Activated T-cell treated with anti-CD3 and anti-CD28 coated beads, Interleukin-2, amount 50 U/mL, for 24 hours (primary cell): Measurements from ENCODE around the gene PCSK5.
"Not testable (repeated sequence)": the region's sequence is repeated elsewhere in the genome, so short reads cannot be mapped to it uniquely, and the experiment has no call there.

Experiments
- DNase-seq: peaks from one replicate; pipeline ENCODE4 v3.0.0-alpha.2; 2020
- H3K27ac Mint-ChIP-seq: 2 replicates; pipeline ENCODE4 v1.8.0; 2020; ENCODE audit warnings: mild to moderate bottlenecking, mixed read lengths
- H3K27me3 Mint-ChIP-seq: 2 replicates; pipeline ENCODE4 v1.8.0; 2020; ENCODE audit warnings: mixed read lengths
- H3K36me3 Mint-ChIP-seq: 2 replicates; pipeline ENCODE4 v1.8.0; 2020; ENCODE audit warnings: low read depth, mixed read lengths
- H3K4me1 Mint-ChIP-seq: 2 replicates; pipeline ENCODE4 v1.8.0; 2020; ENCODE audit warnings: low read depth, mixed read lengths
- H3K4me3 Mint-ChIP-seq: 2 replicates; pipeline ENCODE4 v1.8.0; 2020; ENCODE audit warnings: mild to moderate bottlenecking, moderate library complexity, mixed read lengths
- H3K9me3 Mint-ChIP-seq: 2 replicates; pipeline ENCODE4 v1.8.0; 2020; ENCODE audit warnings: mixed read lengths

Gene PCSK5

DNA sequence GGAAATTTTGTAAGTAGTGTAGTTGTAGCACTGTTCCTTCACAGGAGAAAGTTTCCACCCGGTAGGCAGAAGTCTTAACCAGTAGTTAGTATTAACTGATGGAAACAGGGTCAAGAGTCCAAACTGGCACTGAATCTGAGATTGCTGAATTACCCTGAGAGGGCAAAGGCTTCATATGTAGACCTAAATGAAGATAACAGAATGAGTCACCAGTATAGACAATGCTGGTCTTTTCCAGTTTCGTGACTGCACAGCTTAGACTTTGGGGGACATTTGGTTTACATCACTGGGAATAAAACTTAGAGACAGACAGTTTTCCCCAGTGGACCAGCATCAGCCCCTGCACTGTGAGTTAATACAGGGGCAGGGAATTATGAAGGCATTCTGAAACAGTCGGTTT, 60.5 kb downstream of the PCSK5 start:
- Mint-ChIP-seq H3K27me3 (no peaks in the 10 kb centered on the region), H3K4me3 (no peak overlapping the region), H3K4me1 (peaks cover 8% of the 10 kb centered on the region), H3K9me3 (peaks cover 6% of the 10 kb centered on the region), H3K36me3 (peaks cover 21% of the 10 kb centered on the region), H3K27ac (no peak overlapping the region)
- no peak for DNase-seq

DNA sequence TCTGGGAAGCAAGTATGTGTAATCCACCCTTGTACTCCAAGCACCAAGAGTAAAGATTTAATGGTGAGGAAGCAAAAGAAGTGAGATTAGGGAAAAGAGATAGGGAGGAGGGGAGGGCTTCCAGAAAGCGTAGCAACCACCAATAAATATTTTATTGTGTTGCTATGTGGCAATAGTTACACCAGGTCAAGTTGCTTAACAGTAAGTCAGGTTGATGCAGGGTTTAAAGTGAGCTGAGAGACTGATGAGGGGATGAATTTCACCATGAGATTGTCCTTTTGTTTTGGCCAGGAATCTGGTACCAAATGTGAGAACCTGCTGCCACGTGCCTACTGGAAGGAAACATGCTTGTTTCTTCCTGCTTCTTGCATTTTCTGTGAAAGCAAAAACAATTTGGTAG, 62.7 kb downstream of the PCSK5 start:
- H3K36me3 Mint-ChIP-seq: peaks cover 16% of the 10 kb centered on the region
- no peak overlapping the region for H3K4me3 Mint-ChIP-seq
- H3K9me3 Mint-ChIP-seq: peaks cover 5% of the 10 kb centered on the region
- no peaks in the 10 kb centered on the region for H3K27me3 Mint-ChIP-seq
- no peak overlapping the region for H3K27ac Mint-ChIP-seq
- peaks cover 8% of the 10 kb centered on the region for H3K4me1 Mint-ChIP-seq
- DNase-seq: no peak

GRCh38 chr9:75956161-75956560, 65.7 kb downstream of the PCSK5 start:
- peaks cover 6% of the 10 kb centered on the region for H3K36me3 Mint-ChIP-seq
- H3K4me3 Mint-ChIP-seq: no peak overlapping the region
- DNase-seq: no peak
- no peak overlapping the region for H3K27ac Mint-ChIP-seq
- peaks cover 13% of the 10 kb centered on the region for H3K4me1 Mint-ChIP-seq
- H3K9me3 Mint-ChIP-seq: no peaks in the 10 kb centered on the region
- no peaks in the 10 kb centered on the region for H3K27me3 Mint-ChIP-seq

- no peak overlapping the region for H3K4me3 Mint-ChIP-seq
- no peaks in the 10 kb centered on the region for H3K27me3 Mint-ChIP-seq
- no peak overlapping the region for H3K27ac Mint-ChIP-seq
- H3K4me1 Mint-ChIP-seq: peaks cover 20% of the 10 kb centered on the region
- peaks cover 3% of the 10 kb centered on the region for H3K36me3 Mint-ChIP-seq
- H3K9me3 Mint-ChIP-seq: no peaks in the 10 kb centered on the region
- no peak for DNase-seq
These were observed 66.6 kb downstream of the PCSK5 start for GRCh38 chr9:75957116-75957515.

DNA sequence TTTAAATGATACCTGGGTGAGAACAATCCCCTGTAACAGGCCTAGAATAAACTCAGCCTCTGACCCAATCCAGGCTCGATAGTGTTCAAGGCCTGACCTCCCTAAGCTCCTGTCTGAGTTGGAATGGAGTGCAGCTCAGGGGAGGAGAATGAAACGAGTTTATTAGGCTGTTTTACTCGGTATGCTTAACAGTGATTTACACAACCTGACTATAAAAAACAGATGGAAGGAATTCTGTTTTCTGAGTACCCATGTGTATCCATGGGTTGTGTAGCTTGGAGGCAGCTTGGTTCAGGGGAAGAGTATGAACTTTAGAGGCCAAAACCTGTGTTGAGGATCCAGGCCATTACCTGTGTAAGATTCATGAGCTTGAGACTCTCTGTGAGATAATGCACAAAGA, 67.8 kb downstream of the PCSK5 start:
- Mint-ChIP-seq H3K36me3 (no peaks in the 10 kb centered on the region), H3K27ac (no peak overlapping the region), H3K4me1 (peaks cover 27% of the 10 kb centered on the region), H3K27me3 (no peaks in the 10 kb centered on the region), H3K9me3 (no peaks in the 10 kb centered on the region), H3K4me3 (no peak overlapping the region)
- DNase-seq: no peak

DNA sequence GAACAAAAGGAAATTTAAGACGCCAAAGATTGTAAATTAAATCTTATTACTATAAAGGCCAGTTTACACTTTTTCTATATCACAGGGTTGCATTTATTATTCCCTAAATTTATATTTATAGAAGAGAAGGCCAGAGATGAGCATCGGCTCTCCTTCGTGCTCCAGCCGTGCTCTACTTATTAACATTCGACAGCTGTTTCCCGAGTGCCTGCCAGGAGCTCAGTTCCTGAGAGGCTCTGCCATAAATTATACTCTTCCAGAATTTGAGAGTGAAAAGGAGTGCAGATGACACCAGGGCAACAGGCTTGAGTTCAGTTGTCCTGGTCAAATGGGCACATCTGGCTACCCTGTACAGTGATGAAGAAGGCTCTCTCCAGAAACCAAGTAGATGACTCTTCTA, 70.1 kb downstream of the PCSK5 start:
- H3K27ac Mint-ChIP-seq: no peak overlapping the region
- H3K4me3 Mint-ChIP-seq: no peak overlapping the region
- H3K27me3 Mint-ChIP-seq: no peaks in the 10 kb centered on the region
- H3K36me3 Mint-ChIP-seq: no peaks in the 10 kb centered on the region
- H3K4me1 Mint-ChIP-seq: peaks cover 29% of the 10 kb centered on the region
- no peak for DNase-seq
- H3K9me3 Mint-ChIP-seq: no peaks in the 10 kb centered on the region

DNA sequence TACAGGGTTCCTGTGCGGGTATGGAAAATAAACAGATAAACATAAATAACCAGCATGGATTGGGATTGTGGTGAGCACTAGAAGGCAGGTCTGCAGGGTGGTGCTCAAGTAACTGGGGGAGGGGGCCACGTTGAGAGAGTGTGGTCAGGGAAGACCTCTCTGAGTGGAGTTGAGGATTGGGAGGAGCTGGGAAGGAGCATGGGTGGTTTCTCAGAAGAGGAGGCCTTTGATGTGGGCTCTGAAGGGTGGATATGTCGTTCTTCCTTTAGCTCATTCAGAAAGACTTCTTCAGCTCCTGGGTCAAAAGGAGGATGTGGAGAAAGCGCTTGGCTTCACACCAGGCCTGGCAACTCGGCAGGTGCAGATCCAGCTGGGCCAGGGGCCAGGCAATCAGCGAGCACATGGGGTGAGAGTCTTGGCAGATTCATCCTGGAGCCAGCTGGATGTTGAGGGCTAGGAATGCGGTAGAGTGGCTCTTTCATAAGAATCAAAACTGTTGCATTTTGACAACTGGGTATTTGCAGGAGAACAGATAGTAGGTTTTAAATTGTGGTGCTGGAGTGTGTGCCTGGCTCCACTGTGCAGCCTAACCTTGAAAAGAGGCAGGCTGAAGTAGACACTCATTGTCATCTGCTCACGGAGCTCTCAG, 71.7 kb downstream of the PCSK5 start:
- DNase-seq: no peak
- Mint-ChIP-seq H3K27me3 (no peaks in the 10 kb centered on the region), H3K4me3 (no peak overlapping the region), H3K4me1 (peaks cover 29% of the 10 kb centered on the region), H3K9me3 (no peaks in the 10 kb centered on the region), H3K27ac (peak overlapping the region; percentile 51), H3K36me3 (no peaks in the 10 kb centered on the region)

DNA sequence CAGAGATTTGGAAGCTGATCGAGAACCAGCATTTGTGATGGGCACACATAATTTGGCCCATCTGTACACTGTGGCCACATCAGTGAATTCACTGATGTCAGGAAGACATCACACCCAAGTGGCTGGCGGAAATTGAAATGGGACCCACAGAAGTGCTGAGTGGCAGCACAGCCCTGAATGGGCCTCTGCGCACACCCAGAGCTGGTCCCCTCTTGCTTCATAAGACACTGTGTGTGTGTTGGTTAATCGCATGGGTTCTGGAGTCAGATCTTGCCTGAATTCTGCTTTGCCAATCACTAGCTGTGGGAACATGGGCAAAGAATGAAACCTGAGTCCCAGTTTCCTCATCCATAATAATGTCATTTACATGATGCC, 72.2 kb downstream of the PCSK5 start:
- no peaks in the 10 kb centered on the region for H3K27me3 Mint-ChIP-seq

GRCh38 chr9:75963321-75963720, 72.8 kb downstream of the PCSK5 start:
- H3K9me3 Mint-ChIP-seq, H3K4me3 Mint-ChIP-seq, H3K27ac Mint-ChIP-seq, DNase-seq, H3K27me3 Mint-ChIP-seq, H3K36me3 Mint-ChIP-seq: not testable (repeated sequence)
- H3K4me1 Mint-ChIP-seq: peaks cover 31% of the 10 kb centered on the region

More for the DNA sequence above, 72.2 kb downstream of the PCSK5 start:
- peaks cover 31% of the 10 kb centered on the region for H3K4me1 Mint-ChIP-seq
- no peaks in the 10 kb centered on the region for H3K36me3 Mint-ChIP-seq
- no peaks in the 10 kb centered on the region for H3K9me3 Mint-ChIP-seq
- H3K27ac Mint-ChIP-seq: no peak overlapping the region
- no peak for DNase-seq
- H3K4me3 Mint-ChIP-seq: no peak overlapping the region

GRCh38 chr9:75964427-75964826, 74.0 kb downstream of the PCSK5 start:
- DNase-seq: no peak
- no peak overlapping the region for H3K27ac Mint-ChIP-seq
- H3K36me3 Mint-ChIP-seq: no peaks in the 10 kb centered on the region
- H3K9me3 Mint-ChIP-seq: peaks cover 7% of the 10 kb centered on the region
- H3K4me3 Mint-ChIP-seq: no peak overlapping the region
- H3K27me3 Mint-ChIP-seq: no peaks in the 10 kb centered on the region
- H3K4me1 Mint-ChIP-seq: peaks cover 28% of the 10 kb centered on the region

DNA sequence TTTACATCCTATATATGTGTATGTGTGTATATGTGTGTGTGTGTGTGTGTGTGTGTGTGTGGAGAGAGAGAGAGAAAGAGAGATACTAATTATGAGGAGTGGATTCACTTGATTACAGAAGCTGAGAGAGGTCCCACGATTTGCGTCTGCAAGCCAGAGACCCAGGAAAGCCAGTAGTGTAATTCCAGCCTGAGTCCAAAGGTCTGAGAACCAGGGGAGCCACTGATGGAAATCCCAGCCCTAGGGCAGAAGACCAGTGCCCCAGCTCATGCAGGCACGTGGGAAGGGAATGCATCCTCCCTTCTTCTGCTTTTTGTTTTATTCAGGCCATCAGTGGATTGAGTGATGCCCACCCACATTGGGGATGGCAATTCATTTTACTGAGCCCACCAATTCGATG, 74.8 kb downstream of the PCSK5 start:
- H3K36me3 Mint-ChIP-seq: peaks cover 2% of the 10 kb centered on the region
- no peak for DNase-seq
- no peak overlapping the region for H3K27ac Mint-ChIP-seq
- H3K27me3 Mint-ChIP-seq: no peaks in the 10 kb centered on the region
- H3K9me3 Mint-ChIP-seq: peaks cover 7% of the 10 kb centered on the region
- H3K4me1 Mint-ChIP-seq: peaks cover 26% of the 10 kb centered on the region
- no peak overlapping the region for H3K4me3 Mint-ChIP-seq

DNA sequence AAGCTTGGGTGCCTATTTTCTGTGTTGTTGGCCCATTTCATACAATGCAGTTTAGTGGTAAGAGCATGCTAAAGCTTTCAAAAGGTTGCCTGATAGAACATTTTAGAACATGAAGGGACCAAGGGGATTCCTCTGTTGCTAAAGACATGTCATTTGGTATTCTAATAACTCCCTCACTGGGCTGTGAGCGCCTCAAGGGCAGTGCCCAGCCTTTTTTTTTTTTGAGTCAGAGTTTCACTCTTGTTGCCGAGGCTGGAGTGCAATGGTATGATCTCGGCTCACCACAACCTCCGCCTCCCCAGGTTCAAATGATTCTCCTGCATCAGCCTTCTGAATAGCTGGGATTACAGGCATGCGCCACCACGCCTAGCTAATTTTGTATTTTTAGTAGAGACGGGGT, 77.1 kb downstream of the PCSK5 start:
- Mint-ChIP-seq H3K4me1 (peaks cover 12% of the 10 kb centered on the region), H3K27ac (no peak overlapping the region), H3K9me3 (peaks cover 10% of the 10 kb centered on the region), H3K27me3 (no peaks in the 10 kb centered on the region), H3K4me3 (no peak overlapping the region), H3K36me3 (peaks cover 7% of the 10 kb centered on the region)
- DNase-seq: no peak

- Mint-ChIP-seq H3K27me3 (no peaks in the 10 kb centered on the region), H3K4me1 (peaks cover 24% of the 10 kb centered on the region), H3K27ac (no peak overlapping the region), H3K36me3 (peaks cover 7% of the 10 kb centered on the region), H3K4me3 (no peak overlapping the region), H3K9me3 (peaks cover 2% of the 10 kb centered on the region)
- DNase-seq: no peak
These were observed 83.7 kb downstream of the PCSK5 start for GRCh38 chr9:75974016-75974766.

DNA sequence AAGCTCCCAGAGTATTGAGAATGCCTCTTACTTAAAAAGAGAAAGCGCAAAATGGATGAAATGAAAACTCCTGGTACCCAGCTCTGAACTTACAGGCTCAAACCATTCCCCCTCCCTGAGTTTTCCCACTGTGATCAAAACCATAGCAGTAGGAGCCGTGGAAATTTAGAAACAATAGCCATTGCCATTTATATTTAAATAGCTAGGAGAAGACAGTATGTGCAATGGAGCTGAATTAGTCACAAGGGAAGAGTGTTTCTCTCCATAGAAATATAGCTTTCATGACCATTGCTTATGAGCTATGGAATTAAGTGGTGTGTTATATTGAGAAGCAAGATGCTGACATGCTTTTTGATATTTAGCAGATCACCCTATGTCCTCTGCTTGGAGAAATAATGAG, 84.6 kb downstream of the PCSK5 start:
- no peaks in the 10 kb centered on the region for H3K27me3 Mint-ChIP-seq
- no peak overlapping the region for H3K27ac Mint-ChIP-seq
- no peak overlapping the region for H3K4me3 Mint-ChIP-seq
- peaks cover 27% of the 10 kb centered on the region for H3K4me1 Mint-ChIP-seq
- H3K36me3 Mint-ChIP-seq: peaks cover 6% of the 10 kb centered on the region
- peaks cover 2% of the 10 kb centered on the region for H3K9me3 Mint-ChIP-seq
- DNase-seq: no peak

GRCh38 chr9:75976549-75976948, 86.1 kb downstream of the PCSK5 start:
- no peak for DNase-seq
- H3K4me1 Mint-ChIP-seq: peaks cover 31% of the 10 kb centered on the region
- H3K36me3 Mint-ChIP-seq: no peaks in the 10 kb centered on the region
- no peaks in the 10 kb centered on the region for H3K9me3 Mint-ChIP-seq
- H3K4me3 Mint-ChIP-seq: no peak overlapping the region
- no peak overlapping the region for H3K27ac Mint-ChIP-seq
- no peaks in the 10 kb centered on the region for H3K27me3 Mint-ChIP-seq
